ENCODE data around the gene TOE1.

DNA sequence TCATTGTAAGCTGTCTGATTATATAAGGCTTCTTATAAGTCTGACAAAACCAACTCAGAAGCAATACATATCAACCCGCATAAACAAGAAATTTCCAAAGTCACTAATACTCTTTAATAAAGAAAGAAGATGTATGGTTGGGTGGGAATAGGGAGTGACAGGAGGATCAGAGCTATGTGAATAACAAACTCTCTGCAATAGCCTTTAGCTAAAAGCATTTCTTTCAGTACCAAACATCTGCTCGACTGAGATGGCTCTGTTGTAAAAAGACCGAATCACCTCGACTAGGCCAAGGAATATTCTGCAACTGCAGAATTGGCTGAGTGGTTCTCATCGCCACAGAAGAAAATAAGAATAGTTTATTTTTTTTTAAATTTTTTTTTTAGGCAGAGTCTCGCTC lies 39.6 kb downstream of the TOE1 start:
- TF ChIP-seq CTCF (IDR thresholded peaks at IDR 0.05 in 2 of 3, conservative IDR thresholded peaks at IDR 0.05 in 1 of 3; ENCODE audit: borderline replicate concordance in 1 of 3, insufficient read depth in 1 of 3, low read depth in 2 of 3, low read length in 2 of 3) (no peak), JUND (IDR thresholded peaks at IDR 0.05) (no peak), RAD21 (IDR thresholded peaks at IDR 0.05; ENCODE audit: low read depth) (no peak)

Measured in HCT116 (cell line).